T-helper 2 cell (primary cell): ENCODE results near the gene DPEP1.
"Not testable (repeated sequence)": the region's sequence is repeated elsewhere in the genome, so short reads cannot be mapped to it uniquely, and the experiment has no call there.

Source experiments
- DNase-seq, 5 experiments: peaks; one replicate each; pipeline versions ENCODE4 v3.0.0 to v3.0.0-alpha.2; 2012 to 2022

The DPEP1 gene

GRCh38 chr16:89653656-89654295 is 40.3 kb downstream of the DPEP1 start:
- DNase-seq = no peak

DNA sequence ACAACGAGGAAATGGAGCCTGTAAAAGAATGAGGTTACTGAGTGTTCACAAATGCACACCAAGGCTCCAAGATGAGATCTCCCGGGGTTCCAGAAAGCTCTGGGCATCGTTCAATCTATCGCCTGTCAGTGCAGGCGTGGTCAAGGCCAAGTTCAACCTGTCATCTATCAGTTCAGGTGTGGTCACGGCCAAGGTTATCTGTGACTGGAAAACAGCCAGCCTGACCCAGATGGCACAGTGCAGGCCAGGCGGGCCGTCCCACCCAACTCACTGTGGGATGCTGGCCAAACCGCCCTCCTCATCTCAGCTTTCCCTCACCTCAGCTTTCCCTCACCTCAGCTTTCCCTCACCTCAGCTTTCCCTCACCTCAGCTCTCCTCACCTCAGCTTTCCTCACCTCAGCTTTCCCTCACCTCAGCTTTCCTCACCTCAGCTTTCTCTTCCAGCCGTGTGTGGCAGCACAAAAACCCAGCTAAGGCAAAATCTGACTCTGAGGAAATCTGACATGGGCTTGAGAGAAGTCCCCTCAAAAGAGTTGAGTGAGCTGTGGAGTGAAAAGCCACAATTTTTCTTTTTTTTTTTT is 41.7 kb downstream of the DPEP1 start:
- DNase-seq = no peak

DNA sequence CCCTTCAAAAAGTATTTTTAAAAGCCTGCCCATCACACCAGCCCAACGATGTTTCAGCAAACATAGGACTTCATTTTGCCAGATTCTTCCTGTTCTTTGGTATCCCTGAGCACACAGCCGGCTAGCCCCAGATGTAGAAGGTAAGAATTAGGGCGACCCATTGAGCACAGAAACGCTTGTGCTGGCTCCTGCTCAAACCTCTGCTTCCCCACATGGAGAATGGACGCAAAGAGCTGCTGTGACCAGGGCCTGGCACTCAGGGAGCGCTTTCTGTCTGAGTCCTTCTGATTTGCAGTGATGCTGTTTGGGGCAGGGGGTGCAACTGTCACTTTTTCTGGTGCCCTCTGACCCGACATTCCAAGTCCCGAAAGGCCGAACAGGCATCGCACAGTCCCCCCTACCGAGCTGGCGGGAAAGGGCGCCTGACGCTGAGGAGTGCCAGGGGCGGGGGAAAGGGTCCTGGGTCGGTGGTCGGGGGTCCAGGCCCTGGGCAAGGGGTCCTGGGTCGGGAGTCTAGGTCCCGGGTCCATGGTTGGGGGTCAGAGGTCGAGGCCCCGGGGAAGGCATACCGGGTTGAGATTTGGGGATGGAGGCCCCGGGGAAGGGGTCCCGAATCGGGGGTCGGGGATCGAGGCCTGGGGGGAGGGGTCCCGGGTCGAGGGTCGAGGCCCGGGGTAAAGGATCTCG is 43.1 kb downstream of the DPEP1 start:
- DNase-seq = no peak

- peak; percentile 86 to 92 (median 88) for DNase-seq
Observed at GRCh38 chr16:89657442-89658220, 44.2 kb downstream of the DPEP1 start, which contains the start of the genes CHMP1A and SPATA33. TSS of gene CHMP1A (minus strand) at chr16:89657708. CDS start at chr16:89657588, 120 bp downstream. TSS of gene SPATA33 (plus strand) at chr16:89657836. CDS start at chr16:89657912, 76 bp downstream.

DNA sequence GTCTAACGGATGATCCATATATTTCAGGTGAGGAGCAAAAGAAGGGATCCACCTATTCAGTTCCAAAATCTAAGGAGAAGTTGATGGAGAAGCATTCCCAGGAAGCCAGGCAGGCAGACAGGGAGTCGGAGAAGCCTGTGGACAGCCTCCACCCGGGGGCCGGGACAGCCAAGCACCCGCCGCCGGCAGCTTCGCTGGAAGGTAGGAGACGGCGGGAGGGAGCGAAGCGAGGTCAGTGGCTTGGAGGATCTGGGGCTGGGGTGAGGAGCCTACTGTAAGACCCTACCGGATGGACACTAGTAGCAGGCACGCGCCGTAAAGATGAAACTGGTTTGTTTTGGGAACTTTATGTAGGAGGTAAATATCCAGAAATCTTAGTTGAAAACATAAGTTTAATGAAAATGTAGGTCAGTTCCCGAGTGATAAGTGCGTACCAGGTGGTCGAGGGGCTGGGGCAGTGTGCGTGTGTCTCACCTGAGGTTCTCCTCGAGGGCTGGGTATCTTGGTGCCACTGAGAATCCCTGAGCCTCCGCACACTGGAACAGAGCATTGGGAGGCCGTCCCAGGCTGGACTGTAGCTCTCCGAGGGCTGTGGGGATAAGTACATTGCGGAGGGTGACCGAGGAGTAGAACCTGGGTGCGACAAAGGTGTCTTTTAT is 44.9 kb downstream of the DPEP1 start:
- DNase-seq = peak in 1 of 5 experiments; percentile 20

DNA sequence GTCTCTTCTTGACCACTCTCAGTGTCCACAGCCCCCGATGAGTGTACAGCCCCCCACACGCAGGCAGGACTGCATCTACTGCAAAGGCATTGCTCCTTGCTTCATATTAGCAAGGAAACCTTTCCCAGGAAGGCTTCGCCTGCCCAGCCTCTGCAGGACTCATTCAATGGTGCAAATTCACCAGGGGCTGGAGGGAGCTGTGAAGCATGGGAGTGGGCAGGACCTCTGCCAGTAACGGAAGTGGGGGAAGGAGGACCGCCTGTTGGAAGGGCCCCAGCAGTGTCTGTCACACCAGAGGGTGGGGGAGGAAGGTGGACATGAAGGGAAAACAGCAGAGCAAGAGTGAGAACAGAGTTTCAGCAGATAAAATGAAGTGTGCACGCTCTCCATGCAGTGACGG is 46.7 kb downstream of the DPEP1 start:
- DNase-seq = no peak

GRCh38 chr16:89661215-89661614 is 47.8 kb downstream of the DPEP1 start:
- no peak for DNase-seq

- not testable (repeated sequence) for DNase-seq
Observed at GRCh38 chr16:89664238-89664637, 50.8 kb downstream of the DPEP1 start.

DNA sequence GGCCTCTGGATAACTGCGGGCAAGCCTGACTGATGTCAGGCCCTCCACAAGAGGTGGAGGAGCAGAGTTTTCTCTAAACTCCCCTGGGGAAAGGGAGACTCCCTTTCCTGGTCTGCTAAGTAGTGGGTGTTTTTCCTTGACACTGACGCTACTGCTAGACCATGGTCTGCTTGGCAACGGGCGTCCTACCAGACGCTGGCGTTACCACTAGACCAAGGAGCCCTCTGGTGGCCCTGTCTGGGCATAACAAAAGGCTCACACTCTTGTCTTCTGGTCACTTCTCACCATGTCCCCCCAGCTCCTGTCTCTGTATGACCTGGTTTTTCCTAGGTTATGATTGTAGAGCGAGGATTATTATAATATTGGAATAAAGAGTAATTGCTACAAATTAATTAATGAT is 53.6 kb downstream of the DPEP1 start:
- DNase-seq = not testable (repeated sequence)

DNA sequence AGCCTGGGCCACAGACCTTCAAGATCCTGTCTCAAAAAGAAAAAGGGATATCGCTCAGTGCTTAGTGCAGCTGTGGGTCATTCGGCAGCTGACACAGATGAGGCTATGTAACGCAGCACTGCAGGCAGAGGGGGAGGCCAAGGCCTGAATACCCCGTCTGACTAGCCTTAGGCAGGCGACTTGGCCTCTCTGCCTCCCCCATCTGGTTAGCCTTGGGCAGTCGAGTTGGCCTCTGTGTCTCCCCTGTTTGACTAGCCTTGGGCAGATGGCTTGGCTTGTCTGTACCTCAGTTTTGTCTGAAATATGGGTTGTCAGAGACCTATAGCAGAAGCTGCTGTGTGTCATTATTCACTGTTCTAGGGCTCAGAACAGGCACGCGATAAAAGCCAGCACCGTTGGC is 54.2 kb downstream of the DPEP1 start:
- DNase-seq = no peak

- DNase-seq = no peak
Observed at GRCh38 chr16:89668790-89669158, 55.3 kb downstream of the DPEP1 start.

DNA sequence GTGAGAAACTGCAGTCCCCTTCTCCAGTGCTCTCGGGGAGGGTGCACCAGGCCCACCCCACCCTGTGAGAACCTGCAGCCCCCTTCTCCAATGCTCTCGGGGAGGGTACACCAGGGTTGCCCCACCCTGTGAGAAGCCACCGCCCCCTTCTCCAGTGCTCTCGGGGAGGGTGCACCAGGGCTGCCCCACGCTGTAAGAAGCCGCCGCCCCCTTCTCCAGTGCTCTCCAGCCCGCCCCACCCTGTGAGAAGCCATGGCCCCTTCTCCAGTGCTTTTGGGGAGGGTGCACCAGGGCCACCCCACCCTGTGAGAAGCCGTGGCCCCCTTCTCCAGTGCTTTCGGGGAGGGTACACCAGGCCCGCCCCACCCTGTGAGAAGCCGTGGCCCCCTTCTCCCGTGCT is 56.3 kb downstream of the DPEP1 start:
- no peak for DNase-seq

GRCh38 chr16:89670496-89671431 is 57.3 kb downstream of the DPEP1 start:
- no peak for DNase-seq

GRCh38 chr16:89671565-89671964 is 58.1 kb downstream of the DPEP1 start:
- not testable (repeated sequence) for DNase-seq

- DNase-seq = no peak
Observed at GRCh38 chr16:89672177-89672941, 58.9 kb downstream of the DPEP1 start.

DNA sequence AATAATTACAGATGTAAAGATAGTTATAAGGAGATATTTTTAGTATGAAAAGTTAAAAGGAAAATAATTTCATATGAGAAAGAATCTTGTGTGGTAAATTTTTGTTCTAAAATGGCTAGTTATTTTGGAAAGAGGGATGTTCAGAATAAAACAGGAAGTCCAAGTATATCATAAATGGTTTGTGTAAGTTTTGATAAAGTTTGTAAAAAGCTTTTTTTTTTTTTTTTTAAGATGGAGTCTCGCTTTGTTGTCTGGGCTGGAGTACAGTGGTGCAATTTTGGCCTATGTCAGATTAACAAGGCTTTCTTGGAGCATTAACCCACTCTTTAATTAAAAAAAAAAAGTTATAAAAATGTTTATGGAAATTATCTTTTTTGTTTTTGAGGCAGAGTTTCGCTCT is 64.8 kb downstream of the DPEP1 start:
- no peak for DNase-seq

GRCh38 chr16:89685916-89686315 is 72.5 kb downstream of the DPEP1 start:
- DNase-seq = no peak

GRCh38 chr16:89686520-89687091 is 73.2 kb downstream of the DPEP1 start, which contains the start of gene CDK10:
TSS of gene CDK10 (plus strand) at chr16:89686689. CDS start at chr16:89686711, 22 bp downstream.
- peak; percentile 82 to 85 (median 84) for DNase-seq

DNA sequence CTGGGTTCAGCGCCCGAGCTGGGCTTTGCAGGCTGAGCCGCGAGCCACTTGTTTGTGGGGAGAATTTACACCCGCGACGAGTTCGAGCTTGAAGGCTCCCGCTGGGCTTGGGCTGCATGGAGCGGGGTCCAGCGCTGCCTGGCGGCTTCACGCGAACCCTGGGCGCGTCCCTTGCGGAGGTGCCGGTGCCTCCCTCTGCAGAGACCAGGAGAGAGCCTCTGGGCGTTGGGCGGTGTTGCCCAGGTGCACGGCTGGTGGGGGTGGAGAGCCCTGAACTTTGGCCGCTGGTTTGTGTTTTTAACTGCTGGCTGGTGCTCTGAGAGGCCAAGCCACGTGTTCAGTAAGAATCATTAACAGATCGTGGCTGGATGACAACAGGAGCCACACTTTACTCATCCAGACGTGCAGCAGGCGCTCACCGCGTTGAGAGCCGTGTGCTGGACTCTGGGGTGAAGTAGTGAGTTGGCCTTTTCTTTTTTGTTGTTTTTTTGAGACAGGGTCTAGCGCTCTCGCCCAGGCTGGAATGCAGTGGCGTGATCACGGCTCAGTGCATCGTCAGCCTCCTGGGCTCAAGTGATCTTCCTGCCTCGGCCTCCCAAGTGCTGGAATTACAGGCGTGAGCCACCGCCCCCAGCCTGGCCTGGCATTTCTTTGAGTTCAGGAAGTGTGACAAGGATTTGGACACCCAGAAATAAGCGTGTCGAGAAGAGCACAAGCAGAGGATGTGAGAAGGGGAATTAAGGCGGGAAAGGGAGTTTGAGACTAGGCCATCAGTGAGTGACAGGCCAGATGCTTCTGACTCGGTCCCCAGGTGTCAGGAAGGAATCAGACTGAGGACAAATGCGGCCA is 73.9 kb downstream of the DPEP1 start:
- DNase-seq = peak in 1 of 5 experiments; percentile 33
